Mammary epithelial cell (primary cell): ENCODE results near the gene LY6G6F.

ENCODE experiments used
- CTCF ChIP-seq, 2 donors: IDR thresholded peaks in 1 of 2; conservative IDR thresholded peaks in 1 of 2; 2 replicates each; pipeline ENCODE4 v1.5.1; 2011 to 2012; ENCODE audit warnings: inconsistent platforms in 2 of 2, low read length in 2 of 2, mild to moderate bottlenecking in 2 of 2, control low read depth in 1 of 2, low read depth in 1 of 2; ENCODE audit not compliant: insufficient read depth in 1 of 2; ENCODE audit errors: extremely low read depth in 1 of 2
- EZH2 ChIP-seq: IDR thresholded peaks from 2 replicates; pipeline ENCODE4 v1.6.1; 2012; ENCODE audit warnings: low read length, inconsistent platforms, borderline replicate concordance

- TF ChIP-seq CTCF (conservative IDR thresholded peaks at IDR 0.05 in 1 of 2, IDR thresholded peaks at IDR 0.05 in 1 of 2; ENCODE audit: extremely low read depth in 1 of 2, insufficient read depth in 1 of 2, low read depth in 1 of 2, low read length in 2 of 2) (no peak), EZH2 (no peak)
These were observed 4.6 kb downstream of the LY6G6F start for GRCh38 chr6:31711233-31711632.
